PFSK-1 (cell line): Measurements from ENCODE around the gene FOXO3.

ENCODE experiments used
- FOXP2 ChIP-seq: optimal IDR thresholded peaks from 2 replicates; pipeline ENCODE3; 2011; ENCODE audit warnings: borderline replicate concordance, control low read depth, inconsistent platforms; ENCODE audit not compliant: insufficient read depth; ENCODE audit errors: extremely low read length, extremely low read depth
- POLR2AphosphoS5 ChIP-seq: IDR thresholded peaks from 2 replicates; pipeline ENCODE4 v1.6.1; 2012; ENCODE audit warnings: low read depth, mild to moderate bottlenecking, control low read depth, low read length, moderate library complexity
- REST ChIP-seq, 2 experiments: IDR thresholded peaks; 2 replicates each; pipeline versions ENCODE4 v1.6.1 to v1.8.0; 2011 to 2012; ENCODE audit warnings: low read depth in 2 of 2, low read length in 2 of 2, control low read depth in 1 of 2, inconsistent platforms in 1 of 2, mild to moderate bottlenecking in 1 of 2, moderate library complexity in 1 of 2; ENCODE audit not compliant: insufficient read depth in 1 of 2
- SIN3A ChIP-seq: IDR thresholded peaks from 2 replicates; pipeline ENCODE4 v1.6.1; 2012; ENCODE audit warnings: mild to moderate bottlenecking, low read length, moderate library complexity, borderline replicate concordance; ENCODE audit not compliant: insufficient read depth
- TAF1 ChIP-seq: IDR thresholded peaks from 2 replicates; pipeline ENCODE4 v1.6.1; 2012; ENCODE audit warnings: low read length, control low read depth, borderline replicate concordance; ENCODE audit not compliant: insufficient read depth

The FOXO3 gene

GRCh38 chr6:108698593-108699289, 138.0 kb downstream of the FOXO3 start:
- TF ChIP-seq FOXP2 (no peak), SIN3A (no peak), TAF1 (no peak), REST (IDR thresholded peaks at IDR 0.05; ENCODE audit: insufficient read depth in 1 of 2, low read depth in 2 of 2, low read length in 2 of 2) (no peak), POLR2AphosphoS5 (no peak)

GRCh38 chr6:108699290-108700041, 138.7 kb downstream of the FOXO3 start:
- TF ChIP-seq FOXP2, result no peak
- no peak for TF ChIP-seq REST (IDR thresholded peaks at IDR 0.05; ENCODE audit: insufficient read depth in 1 of 2, low read depth in 2 of 2, low read length in 2 of 2)
- TF ChIP-seq POLR2AphosphoS5, result no peak
- no peak for TF ChIP-seq SIN3A
- no peak for TF ChIP-seq TAF1

GRCh38 chr6:108702106-108702851, 141.6 kb downstream of the FOXO3 start:
- TF ChIP-seq SIN3A, result no peak
- no peak for TF ChIP-seq FOXP2
- TF ChIP-seq TAF1, result no peak
- TF ChIP-seq POLR2AphosphoS5, result no peak
- TF ChIP-seq REST (IDR thresholded peaks at IDR 0.05; ENCODE audit: insufficient read depth in 1 of 2, low read depth in 2 of 2, low read length in 2 of 2), result no peak

GRCh38 chr6:108706649-108707048, 145.9 kb downstream of the FOXO3 start:
- TF ChIP-seq SIN3A (no peak), TAF1 (no peak), POLR2AphosphoS5 (no peak), REST (IDR thresholded peaks at IDR 0.05; ENCODE audit: insufficient read depth in 1 of 2, low read depth in 2 of 2, low read length in 2 of 2) (no peak), FOXP2 (no peak)
